HEK293 (cell line): ENCODE measurements around the gene NLK.
"Not testable (repeated sequence)": the region's sequence is repeated elsewhere in the genome, so short reads cannot be mapped to it uniquely, and the experiment has no call there.

ENCODE experiments used
- CTCF ChIA-PET: fragments of 350-600 bp; formaldehyde crosslinking; extraction: SDS; loops from one replicate; lab custom pipeline; 2021; ENCODE audit warnings: antibody characterized with exemption; lab: Yijun Ruan, JAX
- POLR2A ChIA-PET: fragments of 300-600 bp; formaldehyde crosslinking; extraction: SDS; loops from one replicate; lab custom pipeline; 2020; ENCODE audit warnings: antibody characterized with exemption, inconsistent platforms; lab: Yijun Ruan, JAX
- H3K27ac ChIP-seq: fragments of 200-500 bp; sonication (Bioruptor generic); 2 replicates; pipeline ENCODE4 v1.5.1; 2014; ENCODE audit warnings: low read depth, low read length, control low read depth, inconsistent platforms; ENCODE audit errors: extremely low read depth
- H3K36me3 ChIP-seq, 2 experiments: fragments of 200-500 bp in 1 of 2; sonication (Bioruptor generic) in 1 of 2; 1 replicate in 1 of 2; 2 replicates in 1 of 2; pipeline ENCODE4 v1.5.1; 2014 to 2017; ENCODE audit warnings: inconsistent platforms in 2 of 2, low read length in 2 of 2; ENCODE audit not compliant: control insufficient read depth in 2 of 2, insufficient read depth in 1 of 2
- H3K4me1 ChIP-seq: fragments of 200-500 bp; sonication (Bioruptor generic); 2 replicates; pipeline ENCODE4 v1.5.1; 2014; ENCODE audit warnings: mild to moderate bottlenecking, low read length, inconsistent platforms; ENCODE audit not compliant: control insufficient read depth, insufficient read depth
- H3K4me3 ChIP-seq: 2 replicates; pipeline ENCODE4 v1.5.1; 2011; ENCODE audit warnings: low read depth, mild to moderate bottlenecking, control low read depth, low read length, moderate library complexity
- H3K9me3 ChIP-seq: fragments of 200-500 bp; sonication (Bioruptor generic); 2 replicates; pipeline ENCODE4 v1.5.1; 2014; ENCODE audit warnings: low read depth, low read length, inconsistent platforms; ENCODE audit not compliant: control insufficient read depth, insufficient read depth
- BCL6B ChIP-seq: fragments of 450-650 bp; formaldehyde crosslinking; IDR thresholded peaks from 2 replicates; pipeline ENCODE4 v1.5.1; 2017; ENCODE audit warnings: missing biosample characterization, missing genetic modification characterization
- EGR2 ChIP-seq: fragments of 450-650 bp; formaldehyde crosslinking; IDR thresholded peaks from 2 replicates; pipeline ENCODE4 v1.5.1; 2016; ENCODE audit warnings: low read depth, missing biosample characterization, missing genetic modification characterization
- INSM2 ChIP-seq: fragments of 450-650 bp; formaldehyde crosslinking; IDR thresholded peaks from 2 replicates; pipeline ENCODE4 v1.5.1; 2016; ENCODE audit warnings: missing biosample characterization, missing genetic modification characterization
- OSR2 ChIP-seq: fragments of 450-650 bp; formaldehyde crosslinking; IDR thresholded peaks from 2 replicates; pipeline ENCODE4 v1.5.1; 2016; ENCODE audit warnings: missing biosample characterization, missing genetic modification characterization
- ZBTB21 ChIP-seq: fragments of 450-650 bp; formaldehyde crosslinking; IDR thresholded peaks from 2 replicates; pipeline ENCODE4 v1.5.1; 2017; ENCODE audit warnings: missing biosample characterization, missing genetic modification characterization
- ZBTB44 ChIP-seq: fragments of 450-650 bp; IDR thresholded peaks from 2 replicates; pipeline ENCODE4 v1.5.1; 2018; ENCODE audit warnings: missing biosample characterization, mild to moderate bottlenecking, missing genetic modification characterization
- ZBTB49 ChIP-seq: fragments of 450-650 bp; formaldehyde crosslinking; IDR thresholded peaks from 2 replicates; pipeline ENCODE4 v1.5.1; 2016; ENCODE audit warnings: missing biosample characterization, missing genetic modification characterization, low read depth
- ZFP37 ChIP-seq: fragments of 450-650 bp; formaldehyde crosslinking; IDR thresholded peaks from 2 replicates; pipeline ENCODE4 v1.5.1; 2016; ENCODE audit warnings: missing biosample characterization, missing genetic modification characterization
- ZFP41 ChIP-seq: fragments of 450-650 bp; formaldehyde crosslinking; IDR thresholded peaks from 2 replicates; pipeline ENCODE4 v1.5.1; 2016; ENCODE audit warnings: missing biosample characterization, missing genetic modification characterization, borderline replicate concordance
- ZIC2 ChIP-seq: fragments of 450-650 bp; formaldehyde crosslinking; IDR thresholded peaks from 2 replicates; pipeline ENCODE4 v1.5.1; 2016; ENCODE audit warnings: missing biosample characterization, missing genetic modification characterization
- ZNF121 ChIP-seq: fragments of 450-650 bp; formaldehyde crosslinking; IDR thresholded peaks from 2 replicates; pipeline ENCODE4 v1.5.1; 2016; ENCODE audit warnings: missing biosample characterization, missing genetic modification characterization
- ZNF148 ChIP-seq: fragments of 450-650 bp; formaldehyde crosslinking; IDR thresholded peaks from 2 replicates; pipeline ENCODE4 v1.5.0; 2017; ENCODE audit warnings: missing biosample characterization, missing genetic modification characterization, borderline replicate concordance
- ZNF16 ChIP-seq: fragments of 450-650 bp; formaldehyde crosslinking; IDR thresholded peaks from 2 replicates; pipeline ENCODE4 v1.5.1; 2016; ENCODE audit warnings: low read depth, missing biosample characterization, missing genetic modification characterization
- ZNF350 ChIP-seq: fragments of 450-650 bp; formaldehyde crosslinking; IDR thresholded peaks from 2 replicates; pipeline ENCODE4 v1.5.0; 2017; ENCODE audit warnings: missing biosample characterization, mild to moderate bottlenecking, missing genetic modification characterization
- ZNF354C ChIP-seq: fragments of 450-650 bp; formaldehyde crosslinking; IDR thresholded peaks from 2 replicates; pipeline ENCODE4 v1.5.1; 2016; ENCODE audit warnings: missing biosample characterization, missing genetic modification characterization, low read depth, borderline replicate concordance
- ZNF416 ChIP-seq: fragments of 450-650 bp; formaldehyde crosslinking; IDR thresholded peaks from 2 replicates; pipeline ENCODE4 v1.5.1; 2016; ENCODE audit warnings: missing biosample characterization, missing genetic modification characterization
- ZNF561 ChIP-seq: fragments of 450-650 bp; IDR thresholded peaks from 2 replicates; pipeline ENCODE4 v1.5.1; 2018; ENCODE audit warnings: missing biosample characterization, missing genetic modification characterization, borderline replicate concordance
- ZSCAN30 ChIP-seq: fragments of 450-650 bp; IDR thresholded peaks from 2 replicates; pipeline ENCODE4 v1.5.1; 2018; ENCODE audit warnings: missing biosample characterization, mild to moderate bottlenecking, missing genetic modification characterization, moderate library complexity

Gene NLK

DNA sequence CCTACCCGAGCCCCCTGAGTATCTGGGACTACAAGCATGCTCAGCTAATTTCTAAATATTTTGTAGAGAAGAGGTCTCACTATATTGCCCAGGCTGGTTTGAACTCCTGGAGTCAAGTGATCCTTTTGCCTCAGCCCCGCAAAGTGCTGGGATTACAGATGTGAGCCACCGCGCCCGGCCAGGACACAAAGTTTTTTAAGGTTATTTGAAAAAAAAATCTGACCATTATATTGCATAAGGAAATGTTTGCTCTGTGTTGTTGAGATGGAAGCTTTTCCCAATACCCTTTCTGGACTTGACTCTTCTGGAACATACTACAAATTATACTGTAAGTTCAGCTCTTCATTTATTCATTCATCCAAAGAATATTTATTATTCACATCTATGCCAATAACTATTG, 143.2 kb downstream of the NLK start:
- Histone ChIP-seq H3K4me3 (no peak overlapping the region), H3K27ac (no peak overlapping the region), H3K36me3 (peaks cover 9 to 19% of the 10 kb centered on the region in 2 experiments; a peak in 2 of 3 replicates), H3K4me1 (peaks cover 12% of the 10 kb centered on the region; the same call in 1 of the 2 replicates), H3K9me3 (no peaks in the 10 kb centered on the region)
- CTCF ChIA-PET = interaction anchor here (0.9 kb wide), 1 partner anchor 66 kb away, joined by 3 read pairs; no protein-coding TSS in a partner anchor
- no peak for TF ChIP-seq EGR2 (tag by site-specific recombination)
- POLR2A ChIA-PET = interaction anchor here (0.7 kb wide), 1 partner anchor 9 kb away, joined by 4 read pairs; no protein-coding TSS in a partner anchor

- CTCF ChIA-PET = interaction anchor here (0.6 kb wide), 1 partner anchor 46 kb away, joined by 3 read pairs; no protein-coding TSS in a partner anchor
- H3K4me3 ChIP-seq, POLR2A ChIA-PET, H3K9me3 ChIP-seq, H3K27ac ChIP-seq: not testable (repeated sequence)
- Histone ChIP-seq H3K36me3 (peaks cover 9 to 19% of the 10 kb centered on the region in 2 experiments; a peak in 2 of 3 replicates), H3K4me1 (peaks cover 12% of the 10 kb centered on the region; the same call in 1 of the 2 replicates)
These were observed 144.0 kb downstream of the NLK start for GRCh38 chr17:28186472-28186871.

GRCh38 chr17:28187931-28188330, 145.5 kb downstream of the NLK start:
- ChIA-PET CTCF (interaction anchor here (0.7 kb wide), 1 partner anchor 134 kb away, joined by 4 read pairs; no protein-coding TSS in a partner anchor), POLR2A (no interaction called here)
- peaks cover 12% of the 10 kb centered on the region; the same call in 1 of the 2 replicates for H3K4me1 ChIP-seq
- H3K9me3 ChIP-seq = no peaks in the 10 kb centered on the region
- H3K36me3 ChIP-seq = peaks cover 9 to 21% of the 10 kb centered on the region in 2 experiments; a peak in 2 of 3 replicates
- no peak overlapping the region for H3K27ac ChIP-seq
- no peak overlapping the region for H3K4me3 ChIP-seq
- no peak for TF ChIP-seq ZBTB49 (tag by site-specific recombination)
- no peak for TF ChIP-seq ZFP41 (tag by site-specific recombination)
- no peak for TF ChIP-seq ZBTB44 (tag by site-specific recombination)
- TF ChIP-seq ZNF121 (tag by site-specific recombination) = no peak
- TF ChIP-seq ZNF561 (tag by site-specific recombination) = no peak
- no peak for TF ChIP-seq ZNF16 (tag by site-specific recombination)
- no peak for TF ChIP-seq ZNF350
- TF ChIP-seq OSR2 = no peak
- no peak for TF ChIP-seq ZNF148 (tag by site-specific recombination)
- no peak for TF ChIP-seq INSM2 (tag by site-specific recombination)
- no peak for TF ChIP-seq ZSCAN30 (tag by site-specific recombination)
- TF ChIP-seq ZFP37 (tag by site-specific recombination) = no peak
- TF ChIP-seq BCL6B (tag by site-specific recombination) = no peak
- no peak for TF ChIP-seq ZNF354C (tag by site-specific recombination)
- no peak for TF ChIP-seq ZNF416 (tag by site-specific recombination)
- no peak for TF ChIP-seq ZBTB21 (tag by site-specific recombination)
- TF ChIP-seq ZIC2 = no peak
